NCI-H510A (cell line): ENCODE data around the gene ST3GAL3.
"Not testable (repeated sequence)": the region's sequence is repeated elsewhere in the genome, so short reads cannot be mapped to it uniquely, and the experiment has no call there.

Experiments
- DNase-seq: peaks from one replicate; lab custom pipeline; 2025; lab: John Stamatoyannopoulos, UW

ST3GAL3 gene

GRCh38 chr1:43703836-43704235 is 3.5 kb upstream of the ST3GAL3 start:
- no peak for DNase-seq

- DNase-seq, result no peak
Measured at GRCh38 chr1:43704838-43705237, 2.5 kb upstream of the ST3GAL3 start.

DNA sequence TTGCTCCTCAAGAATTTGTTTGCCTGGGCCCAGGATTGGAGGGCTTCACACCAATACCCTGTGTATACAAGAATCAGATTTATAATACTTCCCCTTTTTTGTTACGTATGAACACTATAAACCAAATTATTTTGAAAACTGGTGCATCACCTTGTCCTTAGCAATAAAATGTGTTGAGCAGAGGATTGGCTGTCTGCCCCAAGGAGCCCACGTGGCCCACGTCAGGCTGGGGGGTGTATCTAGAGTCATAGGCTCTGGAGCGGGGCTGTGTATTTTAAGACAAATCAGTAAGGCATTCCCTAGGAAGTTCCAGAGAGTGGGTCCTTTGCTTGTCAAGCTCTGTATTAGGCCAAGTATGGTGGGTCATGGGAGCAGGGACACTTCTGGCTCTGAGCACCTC is 2.0 kb upstream of the ST3GAL3 start:
- no peak for DNase-seq

DNA sequence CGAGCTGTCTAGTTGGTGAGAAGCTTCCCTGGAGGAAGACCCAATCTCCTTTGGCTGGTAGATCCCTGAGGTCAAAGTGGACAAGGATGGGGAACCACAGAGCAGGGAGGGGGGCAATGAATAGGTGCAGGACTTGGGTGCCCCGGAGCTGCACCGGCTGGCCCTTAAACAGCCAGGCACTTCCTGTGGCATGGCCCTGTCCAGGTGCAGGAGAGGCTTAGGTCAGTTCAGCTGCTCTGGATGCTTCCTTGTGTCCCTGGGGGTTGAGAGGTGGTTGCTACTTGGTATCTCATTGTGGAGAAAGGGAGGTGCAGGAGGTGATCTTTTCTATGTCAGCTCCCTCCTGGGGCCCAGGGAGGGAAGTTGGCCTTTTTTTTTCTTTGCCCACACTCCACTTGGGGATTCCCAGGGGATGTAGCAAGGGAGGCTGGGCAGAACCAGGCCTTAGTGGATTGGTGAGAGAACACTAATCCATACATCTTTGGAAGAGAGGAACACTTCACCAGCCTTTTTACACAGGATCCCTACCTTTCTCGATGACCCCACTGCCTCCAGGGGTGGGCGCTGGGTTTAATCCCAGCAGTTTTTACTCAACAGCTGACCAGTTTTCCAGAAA is 1.2 kb upstream of the ST3GAL3 start:
- peak; percentile 46 for DNase-seq

DNA sequence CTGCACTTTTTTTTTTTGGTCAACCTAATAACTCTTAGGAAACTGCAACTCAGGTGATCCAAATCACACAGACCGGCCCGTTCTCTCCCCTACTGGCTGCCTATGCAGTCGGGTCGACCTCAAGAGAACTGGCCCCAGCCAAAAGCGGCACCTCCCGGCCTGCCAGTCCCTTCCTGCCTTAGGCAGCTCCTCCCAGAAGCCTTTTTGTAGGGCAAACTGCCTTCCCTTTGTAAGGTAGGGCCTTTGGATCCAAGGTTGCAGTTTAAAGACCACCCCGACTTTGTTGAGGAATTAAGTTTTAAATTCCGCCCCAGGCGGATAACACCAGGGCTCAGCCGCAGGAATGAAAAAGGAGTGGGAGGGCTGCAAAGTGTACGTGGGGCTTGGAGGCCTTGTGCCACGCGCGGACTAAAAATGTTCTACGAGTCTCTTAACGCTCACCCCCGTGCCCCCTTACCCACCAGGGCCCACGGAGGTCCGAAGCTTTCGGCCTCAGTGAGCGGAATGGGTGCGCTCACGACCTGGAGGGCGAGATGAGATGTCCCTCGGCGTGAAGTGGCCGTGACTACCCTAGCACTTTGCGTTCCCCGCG is 642 bp upstream of the ST3GAL3 start:
- DNase-seq, result peak; percentile 28

DNA sequence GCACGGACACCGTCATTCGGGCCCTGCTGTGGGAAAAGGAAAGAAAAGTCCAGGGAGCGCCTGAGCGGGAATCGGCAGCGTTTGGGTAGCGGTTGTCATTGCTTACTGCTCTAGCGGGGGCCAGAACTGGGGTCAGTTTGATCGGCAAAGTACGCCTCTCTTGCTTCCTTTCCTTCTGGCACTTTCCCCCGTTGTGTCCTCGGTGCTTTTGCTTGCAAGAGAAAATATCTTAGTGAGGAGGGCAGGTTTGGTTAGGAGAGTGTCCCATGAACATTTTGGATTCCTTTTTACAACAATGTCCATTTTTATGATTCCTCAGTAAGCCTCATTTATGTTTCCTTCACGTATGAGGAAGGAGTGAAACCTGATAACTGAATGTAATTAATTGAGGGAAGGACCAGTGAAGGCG is 670 bp downstream of the ST3GAL3 start:
- DNase-seq, result peak; percentile 89

DNA sequence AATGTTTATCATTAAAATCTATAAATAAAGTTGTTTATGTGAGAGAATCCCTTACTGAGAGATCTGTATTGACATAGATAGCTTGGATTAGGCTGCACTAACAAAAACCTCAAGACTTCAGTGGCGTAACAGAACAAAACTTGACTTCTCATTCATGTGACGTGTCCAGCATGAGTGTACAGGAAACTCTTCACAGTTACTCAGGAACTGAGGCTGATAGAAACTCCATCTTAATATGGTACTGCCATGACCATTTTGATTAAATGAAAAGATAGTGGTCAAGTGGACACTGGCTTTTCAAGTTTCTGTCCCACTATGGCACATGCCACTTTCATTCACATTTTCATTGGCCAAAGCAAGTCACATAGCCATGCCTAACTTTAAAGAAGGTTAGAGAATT is 3.7 kb downstream of the ST3GAL3 start:
- DNase-seq, result no peak

DNA sequence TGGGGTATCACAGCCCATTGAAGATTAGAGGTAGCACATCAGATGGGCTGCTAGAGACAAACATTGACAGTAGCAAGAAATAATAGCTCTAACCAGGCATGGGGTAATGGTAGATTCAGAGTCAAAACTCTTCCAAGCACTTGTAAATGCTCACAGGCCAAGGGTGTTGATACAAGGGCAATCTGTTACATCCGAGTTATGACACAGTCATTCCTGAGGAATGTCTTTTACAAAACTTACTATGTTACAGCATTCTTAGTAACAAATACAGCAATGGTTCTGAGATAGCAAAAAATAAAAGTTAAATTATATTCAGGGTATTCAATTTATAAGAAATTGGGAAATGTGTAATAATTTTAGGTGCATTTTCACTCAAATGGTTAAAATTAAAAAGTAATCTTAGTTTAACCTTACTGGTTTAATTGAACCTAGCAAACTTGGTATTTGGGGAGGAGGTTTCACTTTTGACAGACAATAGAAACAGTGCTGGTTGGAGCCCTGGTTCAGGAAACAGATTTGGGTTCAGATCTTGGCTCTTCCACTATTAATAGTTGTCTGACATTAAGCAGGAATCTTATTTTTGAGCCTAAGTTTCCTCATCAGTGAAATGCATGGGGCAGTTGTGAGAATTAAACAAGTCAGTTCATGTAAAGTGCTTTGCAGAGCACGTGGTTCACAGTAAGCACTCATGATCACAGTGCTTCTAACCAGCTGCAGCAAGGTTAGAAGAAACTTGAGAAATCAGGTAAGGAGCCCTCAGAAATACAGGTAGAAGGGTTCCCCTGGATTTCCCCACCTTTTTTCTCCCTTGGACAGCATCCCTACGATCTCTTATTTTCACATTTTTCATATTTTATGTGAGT is 4.4 kb downstream of the ST3GAL3 start:
- no peak for DNase-seq

DNA sequence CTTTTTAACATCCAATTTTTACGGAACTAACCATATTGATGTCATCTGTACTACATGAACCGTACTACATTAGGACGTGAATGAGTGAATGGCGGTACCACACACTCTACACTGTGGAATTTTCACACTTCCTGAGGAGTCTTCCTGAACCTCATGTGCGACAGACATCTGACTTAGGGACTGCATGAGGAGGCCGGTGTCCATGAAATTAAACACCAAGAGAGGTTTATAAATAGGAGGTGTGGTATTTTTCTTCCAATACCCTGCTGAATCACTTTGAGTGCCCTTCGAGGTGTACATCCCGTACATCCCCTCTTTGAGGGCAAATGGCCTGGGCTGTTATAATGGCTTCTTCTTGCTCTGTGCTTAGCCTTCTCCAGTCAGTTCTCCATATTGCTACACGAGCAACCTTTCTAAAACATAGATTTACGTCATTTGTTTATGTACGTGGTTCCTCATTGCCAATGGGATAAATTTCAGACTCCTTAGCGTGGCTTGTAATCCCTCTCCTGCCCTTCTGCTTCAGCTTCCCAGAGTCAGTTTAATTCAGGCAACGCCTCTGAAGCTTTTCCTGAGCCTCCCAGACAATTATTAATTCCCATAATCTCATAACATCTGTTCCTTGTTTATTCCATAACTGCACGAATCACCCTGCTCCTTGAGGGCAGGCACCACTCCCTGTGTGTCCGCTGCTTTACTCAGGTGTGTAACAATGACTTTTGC is 9.4 kb downstream of the ST3GAL3 start:
- DNase-seq, result no peak

DNA sequence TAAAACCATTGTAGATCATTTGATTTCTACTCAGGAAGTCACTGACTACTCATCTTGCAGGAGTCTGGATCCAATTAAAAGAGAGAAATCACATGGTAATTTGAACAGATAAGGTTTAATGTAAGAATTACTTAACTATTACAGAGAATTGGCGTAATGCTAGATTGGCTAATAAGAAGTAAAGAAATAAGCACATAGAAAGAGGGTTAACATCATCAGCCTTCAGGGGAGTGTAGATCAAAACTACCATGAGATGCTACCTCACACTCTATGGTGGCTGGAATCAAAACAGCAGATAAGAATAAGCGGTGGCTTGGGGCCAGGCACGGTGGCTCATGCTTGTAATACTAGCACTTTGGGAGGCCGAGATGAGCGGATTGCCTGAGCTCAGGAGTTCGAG is 11.7 kb downstream of the ST3GAL3 start:
- no peak for DNase-seq

DNA sequence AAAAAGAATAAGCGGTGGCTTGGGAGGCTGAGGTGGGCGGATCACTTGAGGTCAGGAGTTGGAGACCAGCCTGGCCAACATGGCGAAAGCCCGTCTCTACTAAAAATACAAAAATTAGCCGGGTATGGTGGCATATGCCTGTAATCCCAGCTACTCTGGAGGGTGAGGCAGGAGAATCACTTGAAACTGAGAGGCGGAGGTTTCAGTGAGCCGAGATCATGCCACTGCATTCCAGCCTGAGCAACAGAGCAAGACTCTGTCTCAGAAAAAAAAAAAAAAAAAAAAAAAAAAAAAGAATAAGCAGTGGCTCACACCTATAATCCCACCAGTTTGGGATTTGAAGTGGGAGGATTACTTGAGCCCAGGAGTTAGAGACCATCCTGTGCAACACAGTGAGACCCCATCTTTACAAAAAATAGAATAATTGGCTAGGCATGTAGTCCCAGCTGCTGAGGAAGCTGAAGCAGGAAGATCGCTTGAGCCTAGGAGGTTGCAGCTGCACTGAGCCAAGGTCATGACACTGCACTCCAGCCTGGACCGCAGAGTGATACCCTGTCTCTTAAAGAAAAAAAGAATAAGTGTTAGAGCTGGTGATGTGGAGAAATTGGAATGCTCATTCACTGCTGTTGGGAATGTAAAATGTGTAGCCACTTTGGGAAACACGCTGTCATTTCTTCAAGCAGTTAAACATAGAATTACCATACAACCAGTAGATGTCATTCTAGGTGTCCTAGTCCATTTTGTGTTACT is 12.5 kb downstream of the ST3GAL3 start:
- not testable (repeated sequence) for DNase-seq

GRCh38 chr1:43722810-43723209 is 15.5 kb downstream of the ST3GAL3 start:
- DNase-seq, result no peak

DNA sequence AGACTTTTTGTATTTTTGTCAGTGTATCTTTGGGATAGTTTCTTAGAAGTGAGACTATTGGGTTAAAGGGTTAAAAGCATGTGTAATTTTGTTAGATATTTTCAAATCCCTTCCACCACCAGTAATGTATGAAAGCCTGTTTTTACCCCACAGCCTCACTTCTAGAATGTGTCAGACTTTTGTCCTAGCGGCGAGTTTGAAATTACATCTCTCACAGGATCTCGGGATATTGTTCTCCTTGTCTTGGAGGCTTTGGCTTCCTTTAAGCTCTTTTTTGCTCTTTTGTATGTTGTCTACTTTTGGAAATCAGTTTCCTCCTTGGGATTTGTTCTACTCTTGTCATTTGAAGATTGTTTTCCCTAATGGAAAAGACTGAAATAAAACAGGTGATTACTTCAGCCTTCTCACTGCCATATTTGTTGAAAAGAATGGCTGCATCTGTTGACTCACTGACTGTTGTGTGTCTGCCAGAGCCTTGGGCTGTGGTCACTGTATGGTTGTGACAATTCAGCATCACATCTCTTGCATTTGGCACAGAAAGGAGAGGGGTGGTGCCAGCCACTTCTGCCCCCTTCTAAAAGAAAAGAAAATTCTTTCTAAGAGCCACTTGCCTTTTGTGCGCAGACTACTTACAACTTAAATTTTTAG is 22.6 kb downstream of the ST3GAL3 start:
- DNase-seq, result no peak

DNA sequence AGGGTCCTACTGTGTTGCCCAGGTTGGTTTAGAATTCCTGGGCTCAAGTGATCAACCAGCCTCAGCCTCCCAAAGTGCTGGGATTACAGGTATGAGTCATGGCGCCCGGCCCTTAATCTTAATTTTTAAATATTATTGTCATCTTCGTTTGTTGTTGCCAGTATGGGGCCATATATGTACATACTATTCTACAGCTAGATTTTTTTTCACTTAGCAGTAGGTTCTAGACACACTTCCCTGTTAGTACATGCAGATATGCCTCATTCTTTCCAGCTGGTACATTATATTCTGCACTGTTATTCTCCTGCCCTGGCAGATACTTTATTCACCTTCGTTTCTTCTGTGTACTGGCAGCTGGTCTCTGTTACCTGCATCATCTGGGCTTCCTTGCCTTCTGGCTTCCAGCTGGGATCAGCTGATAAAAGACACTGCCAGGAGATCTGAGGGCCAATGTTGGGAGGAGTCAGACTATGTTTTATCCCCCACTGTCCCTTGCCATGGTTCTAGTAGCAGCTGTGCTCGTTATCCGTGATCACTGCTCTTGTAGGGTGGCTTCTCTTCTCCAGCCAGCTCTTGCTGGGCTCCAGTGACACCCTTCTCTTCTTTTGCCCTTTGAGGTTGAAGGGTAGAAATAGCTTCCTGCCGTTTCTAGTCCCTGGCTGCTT is 24.7 kb downstream of the ST3GAL3 start:
- peak; percentile 61 for DNase-seq

DNA sequence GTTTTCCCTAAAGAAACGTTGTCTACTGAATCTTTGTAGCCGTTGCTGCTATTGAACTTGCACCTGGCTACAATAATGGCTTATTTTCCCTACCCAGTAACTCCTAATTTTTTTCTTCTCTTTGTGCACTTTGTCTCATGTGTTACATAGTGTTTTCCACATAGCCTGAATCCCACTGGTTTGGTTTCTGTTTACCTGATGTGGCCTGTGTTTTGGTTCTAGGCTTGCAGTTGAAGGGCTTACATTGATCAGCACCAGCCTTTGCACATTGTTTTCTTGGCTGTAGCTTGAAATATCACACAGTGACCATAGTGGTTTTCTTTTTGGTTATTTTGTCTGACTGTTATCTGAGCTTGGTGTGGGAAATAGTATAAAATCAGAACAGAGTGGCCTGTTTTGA is 29.5 kb downstream of the ST3GAL3 start:
- no peak for DNase-seq

DNA sequence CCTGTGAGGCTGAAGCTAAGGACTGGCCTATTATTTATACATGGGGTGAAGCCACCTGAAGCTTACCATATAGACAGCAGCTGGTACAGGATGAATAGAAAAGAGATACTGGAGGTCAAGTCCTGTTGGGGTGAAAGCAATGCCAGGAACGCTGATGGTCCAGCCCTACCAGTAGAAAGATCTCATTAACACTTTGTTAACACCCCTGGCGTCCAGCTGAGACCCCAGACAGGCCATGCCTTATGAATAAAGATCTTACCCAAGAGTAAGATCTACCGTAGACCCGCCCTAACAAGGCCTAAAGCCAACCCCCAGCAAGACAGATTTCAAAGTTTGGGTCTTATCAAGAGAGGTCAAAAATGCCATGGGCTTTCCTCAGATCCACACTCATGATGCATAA is 34.7 kb downstream of the ST3GAL3 start:
- DNase-seq, result no peak

DNA sequence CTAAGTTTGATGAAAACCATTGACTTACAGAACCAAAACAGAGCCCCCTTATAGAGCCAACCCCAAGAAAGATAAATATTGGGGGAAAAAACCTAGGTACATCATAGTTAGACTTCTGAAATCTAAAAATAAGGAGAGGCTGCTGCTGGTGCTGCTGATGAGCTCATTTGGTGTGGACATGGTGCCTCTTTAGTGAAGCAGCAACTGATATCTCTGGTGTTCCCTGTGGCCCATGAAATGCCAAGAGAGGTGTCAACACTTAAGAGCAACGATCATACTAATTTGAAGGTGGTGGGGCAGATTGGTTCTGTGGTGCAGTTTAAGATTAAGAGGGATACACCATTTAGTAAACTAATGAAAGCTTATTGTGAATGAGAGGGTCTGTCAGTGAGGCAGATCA is 35.9 kb downstream of the ST3GAL3 start:
- DNase-seq, result peak; percentile 86

DNA sequence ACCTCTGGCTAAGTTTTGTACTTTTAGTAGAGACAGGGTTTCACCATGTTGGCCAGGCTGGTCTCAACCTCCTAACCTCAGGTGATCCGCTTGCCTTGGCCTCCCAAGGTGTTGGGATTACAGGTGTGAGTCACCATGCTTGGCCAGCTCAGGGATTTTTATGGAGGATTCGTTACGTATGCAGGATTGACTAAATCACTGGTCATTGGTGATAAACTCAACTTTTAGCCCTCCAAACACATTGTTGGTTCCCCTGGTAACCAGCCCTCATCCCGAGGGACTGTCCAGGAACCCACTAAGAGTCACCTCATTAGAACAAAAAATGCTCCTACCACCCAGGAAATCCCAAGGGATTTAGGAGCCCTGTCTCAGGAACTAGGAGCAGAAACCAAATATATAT is 40.4 kb downstream of the ST3GAL3 start:
- no peak for DNase-seq

DNA sequence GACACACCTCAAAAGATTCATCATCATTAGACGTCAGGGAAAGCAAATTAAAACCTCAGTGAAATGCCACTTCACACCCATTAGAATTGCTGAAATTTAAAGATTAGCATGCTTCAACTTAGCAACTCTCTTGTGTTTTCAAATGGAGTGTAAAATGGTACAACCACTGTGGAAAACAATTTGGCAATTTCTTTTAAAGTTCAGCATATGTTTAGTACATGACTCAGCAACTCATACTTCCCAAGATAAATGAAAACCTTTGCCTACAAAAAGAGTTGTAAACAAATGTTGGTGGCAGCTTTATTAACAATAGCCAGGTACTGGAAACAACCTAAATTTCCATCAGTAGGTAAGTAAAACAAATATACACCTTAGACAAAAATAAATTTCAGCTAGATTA is 42.7 kb downstream of the ST3GAL3 start:
- no peak for DNase-seq

- no peak for DNase-seq
Measured at GRCh38 chr1:43753422-43753821, 46.1 kb downstream of the ST3GAL3 start.

- DNase-seq, result no peak
Measured at GRCh38 chr1:43754892-43755291, 47.6 kb downstream of the ST3GAL3 start.
